OCI-LY7 (cell line): ENCODE data around the gene MBD3.

Source experiments
- EZH2phosphoT487 ChIP-seq: fragments of 200-600 bp; sonication (generic); IDR thresholded peaks from 2 replicates; pipeline ENCODE4 v1.6.1; 2018; ENCODE audit warnings: low read depth, borderline replicate concordance, mild to moderate bottlenecking, mixed run types, antibody characterized with exemption, low read length, moderate library complexity, mixed read lengths
- TF ChIP-seq, protein P1 (sequence below): fragments of 200-600 bp; sonication (generic); conservative IDR thresholded peaks from 2 replicates; pipeline ENCODE4 v1.5.1; 2014; ENCODE audit warnings: mild to moderate bottlenecking, antibody characterized with exemption, low read length, moderate library complexity, mixed read lengths

DNA sequence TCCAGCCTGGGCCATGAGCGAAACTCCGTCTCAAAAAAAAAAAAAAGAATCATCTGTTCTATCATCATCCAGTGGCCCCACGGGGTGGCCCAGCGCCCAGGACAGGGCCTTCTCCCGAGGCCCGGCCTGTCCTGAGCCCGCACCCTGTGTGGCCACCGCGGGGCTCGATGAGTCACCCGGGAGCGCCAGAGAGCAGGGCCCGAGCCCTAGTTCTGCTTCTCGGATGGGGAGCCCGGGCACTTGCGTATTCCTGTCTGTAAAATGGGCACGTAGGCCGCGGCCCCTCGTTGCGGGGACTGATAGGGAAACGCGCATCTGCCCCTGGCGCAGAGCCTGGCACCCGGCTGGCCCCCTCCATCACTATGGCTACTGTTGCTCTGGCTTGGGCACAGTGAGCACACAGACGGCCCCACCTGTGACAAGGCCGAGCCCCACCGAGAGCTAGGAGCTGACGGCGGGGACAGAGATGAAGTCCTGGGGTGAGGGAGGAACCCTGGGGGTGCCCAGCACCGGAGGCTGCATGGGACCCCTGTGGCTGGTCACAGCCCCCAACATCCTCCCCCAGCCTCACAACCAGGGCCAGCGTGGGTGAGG is 33.8 kb upstream of the MBD3 start:
- TF ChIP-seq, protein P1, sequence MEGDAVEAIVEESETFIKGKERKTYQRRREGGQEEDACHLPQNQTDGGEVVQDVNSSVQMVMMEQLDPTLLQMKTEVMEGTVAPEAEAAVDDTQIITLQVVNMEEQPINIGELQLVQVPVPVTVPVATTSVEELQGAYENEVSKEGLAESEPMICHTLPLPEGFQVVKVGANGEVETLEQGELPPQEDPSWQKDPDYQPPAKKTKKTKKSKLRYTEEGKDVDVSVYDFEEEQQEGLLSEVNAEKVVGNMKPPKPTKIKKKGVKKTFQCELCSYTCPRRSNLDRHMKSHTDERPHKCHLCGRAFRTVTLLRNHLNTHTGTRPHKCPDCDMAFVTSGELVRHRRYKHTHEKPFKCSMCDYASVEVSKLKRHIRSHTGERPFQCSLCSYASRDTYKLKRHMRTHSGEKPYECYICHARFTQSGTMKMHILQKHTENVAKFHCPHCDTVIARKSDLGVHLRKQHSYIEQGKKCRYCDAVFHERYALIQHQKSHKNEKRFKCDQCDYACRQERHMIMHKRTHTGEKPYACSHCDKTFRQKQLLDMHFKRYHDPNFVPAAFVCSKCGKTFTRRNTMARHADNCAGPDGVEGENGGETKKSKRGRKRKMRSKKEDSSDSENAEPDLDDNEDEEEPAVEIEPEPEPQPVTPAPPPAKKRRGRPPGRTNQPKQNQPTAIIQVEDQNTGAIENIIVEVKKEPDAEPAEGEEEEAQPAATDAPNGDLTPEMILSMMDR = no peak
- TF ChIP-seq EZH2phosphoT487 = no peak
